HG03575 (cell line): Measurements from ENCODE around the gene LDLRAD4.

Experiments
- ATAC-seq: cut with Tn5 transposase; IDR thresholded peaks from one replicate; pipeline ENCODE4 v1.9.1; 2021; ENCODE audit not compliant: unreplicated experiment, insufficient number of reproducible peaks, low FRiP score; ENCODE audit errors: extremely low read depth

LDLRAD4 gene

DNA sequence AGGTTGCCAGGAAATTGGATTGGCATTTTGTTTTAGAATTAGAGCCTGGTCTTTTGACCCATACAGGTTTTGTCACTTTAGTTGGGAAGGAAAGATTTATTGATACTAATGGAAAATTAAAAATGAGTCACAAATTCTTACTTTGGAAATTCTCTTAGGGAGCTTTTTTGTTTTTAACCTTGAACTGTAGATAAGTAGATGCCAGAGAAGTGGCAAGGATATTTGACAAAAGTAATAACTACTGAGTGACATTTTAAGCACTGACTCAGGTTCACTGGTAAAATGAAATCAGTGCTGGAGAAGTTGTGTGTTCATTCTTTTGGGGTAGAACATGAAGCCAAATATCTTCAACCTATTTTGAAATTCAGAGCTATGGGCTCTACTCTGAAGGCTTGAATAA lies 56.5 kb downstream of the LDLRAD4 start:
- no peak for ATAC-seq

DNA sequence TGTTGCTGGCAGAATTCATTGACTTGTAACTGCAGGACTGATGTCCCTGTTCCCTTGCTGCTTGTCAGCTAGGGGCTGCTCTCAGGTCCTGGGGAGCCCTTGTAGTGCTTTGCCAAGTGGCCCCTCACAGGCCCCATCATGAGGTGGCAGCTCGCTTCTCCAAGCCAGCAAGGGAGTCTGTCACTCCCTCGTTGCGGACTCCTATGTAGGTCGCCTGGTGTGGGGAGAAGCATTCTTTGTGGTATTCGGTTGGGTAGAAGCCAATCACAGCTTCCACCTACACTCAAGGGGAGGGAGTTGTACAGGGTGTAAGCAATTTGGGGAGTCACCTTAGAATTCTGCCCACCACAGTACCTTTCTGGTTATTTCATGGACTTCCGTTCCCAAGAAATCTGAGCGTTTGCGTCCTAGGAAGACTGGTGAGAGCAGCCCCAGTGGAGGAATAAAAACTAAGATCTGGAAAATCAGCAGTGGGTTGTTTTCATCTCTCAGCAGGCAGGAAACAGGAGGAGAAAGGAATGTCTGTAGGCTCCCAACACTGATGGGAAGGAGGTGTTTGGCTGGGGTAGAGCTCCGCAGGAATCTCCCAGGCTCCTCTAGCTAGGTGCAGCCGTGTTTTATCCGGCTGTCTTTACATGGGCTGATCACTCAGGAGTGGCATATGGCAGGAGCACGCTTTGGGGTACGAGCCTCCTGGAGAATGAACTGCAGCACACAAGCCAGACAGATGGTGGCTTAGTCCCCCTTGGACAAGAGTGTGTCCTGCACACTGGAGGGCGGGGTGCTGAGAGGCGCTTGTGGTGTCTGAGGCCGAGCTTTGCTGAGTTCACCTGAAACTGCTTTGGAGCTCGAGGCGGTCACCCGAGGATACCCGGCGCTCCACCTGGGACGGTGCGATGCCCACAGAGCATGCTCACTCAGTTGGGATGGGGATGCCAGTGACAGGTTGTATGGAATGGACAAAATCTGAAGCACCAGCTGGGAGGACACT lies 58.3 kb downstream of the LDLRAD4 start:
- no peak for ATAC-seq

DNA sequence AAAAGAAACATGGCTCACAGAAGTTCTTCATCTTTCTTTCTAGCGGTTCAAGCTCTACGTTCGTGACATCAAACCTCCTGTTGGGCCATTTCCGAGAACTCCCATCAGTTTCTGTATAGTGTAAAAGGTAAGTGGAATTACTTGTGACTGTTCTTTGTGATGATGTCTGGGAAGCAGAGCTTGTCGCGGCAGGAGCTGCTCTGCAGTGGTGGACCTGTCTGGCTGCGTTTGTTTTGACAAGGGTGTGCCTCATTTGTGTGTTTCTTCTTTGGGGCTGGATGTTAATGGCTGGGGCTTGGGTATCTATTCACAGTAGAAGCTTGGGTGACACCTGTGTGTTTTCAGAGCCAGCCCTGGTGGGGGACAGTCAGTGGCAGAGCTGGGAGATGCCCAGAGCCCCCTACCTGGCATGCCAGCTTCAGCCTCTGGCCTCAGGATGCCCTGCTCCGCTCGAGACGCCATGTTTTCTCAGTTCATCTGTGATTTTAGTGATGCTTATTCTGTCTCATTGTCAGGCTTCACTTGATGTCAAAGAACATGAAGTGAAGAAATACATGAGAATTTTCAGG lies 59.6 kb downstream of the LDLRAD4 start:
- ATAC-seq, result no peak

DNA sequence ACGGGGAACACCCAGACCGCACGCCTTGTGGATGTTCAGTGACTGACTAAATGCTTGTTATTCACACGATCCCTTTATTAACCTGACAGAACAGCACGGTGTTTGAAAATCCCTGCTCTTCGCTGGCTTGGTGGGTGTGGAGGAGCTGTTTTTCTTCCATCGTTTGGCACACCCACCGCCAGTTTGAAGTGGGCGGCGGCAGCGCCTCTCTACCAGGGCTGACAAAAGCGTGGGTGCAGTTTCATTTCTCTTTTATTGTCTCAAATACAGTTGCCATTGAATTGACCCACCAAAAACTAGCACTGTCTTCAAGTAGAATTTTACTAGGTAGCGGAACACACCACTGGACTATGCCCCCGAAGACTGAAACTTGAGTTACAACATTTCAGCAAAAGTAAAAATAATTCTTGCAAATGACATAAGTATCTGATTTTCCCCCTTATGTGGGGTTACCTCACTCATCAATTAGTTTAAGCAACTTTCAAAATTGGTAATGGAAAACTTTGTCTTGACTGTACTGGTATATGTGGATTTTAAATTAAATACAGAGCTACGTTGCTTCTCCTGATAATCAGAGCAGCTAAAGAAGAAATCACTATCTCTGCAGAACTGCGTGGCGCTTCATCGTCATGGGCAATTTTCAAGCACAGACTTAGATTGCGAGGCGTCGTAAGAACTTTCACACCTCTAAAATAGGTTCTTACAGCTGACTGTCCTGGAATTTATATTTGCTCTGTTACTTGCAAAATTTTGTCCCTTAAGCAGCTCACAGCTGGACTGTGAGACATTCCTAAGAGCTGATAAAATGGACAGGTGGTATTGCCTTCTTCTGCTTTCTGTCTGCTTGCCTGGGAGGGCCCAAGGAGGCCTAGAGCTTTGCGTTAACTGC lies 60.9 kb downstream of the LDLRAD4 start:
- ATAC-seq, result no peak

DNA sequence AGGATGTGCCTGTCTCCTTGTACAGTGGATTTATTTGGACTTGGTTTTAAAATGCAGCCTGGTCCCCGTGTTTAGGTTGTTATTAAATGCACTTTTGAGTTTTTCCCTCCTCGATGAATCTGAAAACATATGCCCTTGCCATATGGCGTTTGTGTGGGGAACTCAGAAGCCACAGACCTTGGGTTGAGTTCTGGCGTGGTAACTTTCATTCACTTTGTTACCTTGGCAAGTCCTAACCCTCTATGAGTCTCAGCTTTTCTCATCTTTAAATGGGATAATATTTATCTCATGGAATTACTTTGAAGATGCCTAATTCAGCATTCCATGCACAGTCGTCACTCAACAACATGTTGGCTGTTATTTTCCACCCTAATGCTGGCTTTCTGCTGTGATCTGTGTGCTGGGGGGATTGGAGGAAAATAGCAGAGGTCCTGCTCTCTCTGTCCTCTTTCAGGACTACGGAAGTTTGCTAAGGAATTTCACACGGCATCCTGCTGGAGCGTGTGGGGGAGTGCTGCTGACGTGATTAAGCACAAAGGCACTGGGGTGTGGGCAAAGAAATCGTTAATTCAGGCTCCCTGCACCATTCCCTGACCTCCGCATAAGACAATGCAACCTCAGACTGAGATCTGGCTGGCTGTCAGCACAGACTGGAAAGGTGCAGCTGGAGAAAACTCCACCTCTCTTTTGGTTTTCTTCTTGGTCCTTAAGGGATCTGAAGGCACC lies 61.7 kb downstream of the LDLRAD4 start:
- no peak for ATAC-seq

DNA sequence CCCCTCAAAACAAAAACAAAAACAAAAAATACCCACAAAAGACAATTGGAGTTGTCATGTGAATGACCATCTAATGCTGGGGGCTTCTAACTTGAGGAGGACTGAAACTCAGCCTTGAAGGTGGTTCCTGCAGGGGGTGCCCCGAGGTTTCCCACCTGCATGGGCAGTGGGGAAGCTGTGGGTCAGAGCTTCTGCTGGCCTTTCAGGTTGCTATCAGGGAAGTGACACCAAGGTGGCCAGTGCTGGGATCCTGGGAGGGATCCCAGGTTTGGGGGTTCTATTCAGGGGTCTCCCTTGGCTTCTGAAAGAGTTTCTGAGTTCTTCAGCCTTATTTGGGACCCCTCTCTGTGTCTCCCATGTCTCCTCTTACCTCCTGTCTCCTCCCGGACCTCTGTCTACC lies 62.8 kb downstream of the LDLRAD4 start:
- ATAC-seq, result no peak

DNA sequence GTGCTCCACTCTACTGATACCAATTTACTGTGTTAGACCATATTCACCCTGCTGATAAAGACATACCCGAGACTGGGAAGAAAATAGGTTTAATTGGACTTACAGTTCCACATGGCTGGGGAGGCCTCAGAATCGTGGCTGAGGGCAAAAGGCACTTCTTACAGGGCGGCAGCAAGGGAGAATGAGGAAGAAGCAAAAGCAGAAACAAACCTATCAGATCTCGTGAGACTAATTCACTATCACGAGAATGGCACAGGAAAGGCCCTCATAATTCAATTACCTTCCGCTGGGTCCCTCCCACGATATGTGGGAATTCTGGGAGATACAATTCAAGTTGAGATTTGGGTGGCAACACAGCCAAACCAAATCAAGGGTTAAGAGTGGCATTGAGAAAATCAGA lies 65.2 kb downstream of the LDLRAD4 start:
- ATAC-seq, result no peak

DNA sequence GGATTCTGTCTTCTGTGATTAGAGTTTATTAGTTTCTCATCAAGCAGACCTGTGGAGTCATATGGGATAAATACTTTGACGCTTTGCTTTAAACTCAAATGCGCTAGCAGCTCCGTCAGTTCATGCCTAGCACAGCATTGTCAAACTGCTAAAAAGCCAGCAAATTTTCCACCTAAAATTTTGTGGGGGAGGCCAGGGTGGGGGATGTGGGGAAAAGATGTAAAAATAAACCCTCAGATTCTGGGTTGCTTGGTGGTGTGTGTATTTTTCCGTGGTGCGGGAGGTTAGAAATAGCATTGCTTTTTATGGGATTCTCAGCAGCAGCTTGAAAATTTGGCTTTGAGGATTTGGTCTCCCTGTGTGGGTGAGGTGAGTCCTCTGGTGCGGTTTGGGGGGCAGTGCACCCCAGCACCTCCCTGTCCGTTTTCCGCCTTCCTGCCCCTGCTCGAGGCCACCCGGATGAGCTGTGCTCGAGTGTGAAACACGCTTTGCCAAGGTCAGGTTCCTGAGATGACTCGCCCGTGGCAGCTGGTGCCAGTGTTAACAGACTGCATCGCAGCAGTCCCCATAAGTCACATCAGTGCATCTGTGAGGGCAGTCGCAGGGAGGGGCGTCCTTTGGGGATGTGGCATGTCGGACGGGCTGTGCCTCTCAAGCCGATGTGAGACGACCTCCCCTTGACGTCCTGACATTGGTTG lies 65.9 kb downstream of the LDLRAD4 start:
- no peak for ATAC-seq

DNA sequence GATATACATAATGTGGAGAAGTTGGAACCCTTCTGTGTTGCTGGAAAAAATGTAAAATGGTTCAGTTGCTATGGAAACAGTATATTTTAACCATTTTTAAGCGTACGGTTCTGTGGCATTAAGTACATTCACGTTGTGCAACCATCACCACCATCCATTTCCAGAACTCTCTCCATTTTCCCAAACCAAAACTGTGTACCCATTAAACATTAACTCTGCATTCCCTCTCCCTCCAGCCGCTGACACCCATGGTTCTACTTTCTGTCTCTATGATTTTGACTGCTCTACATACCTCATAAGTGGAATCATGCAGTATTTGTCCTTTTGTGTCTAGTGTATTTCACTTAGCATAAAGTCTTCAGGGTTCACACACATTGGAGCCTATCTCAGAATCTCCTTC lies 67.3 kb downstream of the LDLRAD4 start:
- no peak for ATAC-seq

DNA sequence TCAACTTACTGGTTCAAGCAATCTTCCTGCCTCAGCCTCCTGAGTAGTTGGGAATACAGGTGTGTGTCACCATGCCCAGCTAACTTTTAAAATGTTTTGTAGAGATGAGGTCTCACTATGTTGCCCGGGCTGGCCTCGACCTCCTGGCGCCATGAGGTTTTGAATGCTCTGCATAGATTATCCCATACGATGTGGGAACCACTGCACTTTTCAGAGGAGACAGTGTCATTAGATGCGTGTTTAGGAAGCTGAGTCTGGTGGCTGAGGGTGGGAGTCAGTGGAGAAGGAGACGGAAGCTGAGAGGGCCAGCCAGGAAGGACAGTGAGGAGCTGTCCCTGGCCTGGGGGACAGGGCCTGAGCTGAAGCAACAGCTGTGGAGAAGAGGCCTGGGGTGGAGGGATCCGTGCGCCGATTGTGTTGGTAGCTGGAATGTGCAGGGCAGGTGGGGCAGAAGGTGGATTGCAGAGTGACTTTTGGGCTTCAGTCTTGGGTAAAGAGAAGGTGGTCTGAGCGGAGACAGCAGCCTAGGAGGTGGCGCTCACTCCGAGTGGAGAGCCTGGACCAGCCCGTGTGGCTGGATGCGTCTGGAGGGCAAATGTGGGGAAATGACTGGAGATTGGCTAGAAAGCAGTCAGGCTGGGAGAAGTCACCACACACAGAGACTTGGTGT lies 68.0 kb downstream of the LDLRAD4 start:
- ATAC-seq, result no peak

DNA sequence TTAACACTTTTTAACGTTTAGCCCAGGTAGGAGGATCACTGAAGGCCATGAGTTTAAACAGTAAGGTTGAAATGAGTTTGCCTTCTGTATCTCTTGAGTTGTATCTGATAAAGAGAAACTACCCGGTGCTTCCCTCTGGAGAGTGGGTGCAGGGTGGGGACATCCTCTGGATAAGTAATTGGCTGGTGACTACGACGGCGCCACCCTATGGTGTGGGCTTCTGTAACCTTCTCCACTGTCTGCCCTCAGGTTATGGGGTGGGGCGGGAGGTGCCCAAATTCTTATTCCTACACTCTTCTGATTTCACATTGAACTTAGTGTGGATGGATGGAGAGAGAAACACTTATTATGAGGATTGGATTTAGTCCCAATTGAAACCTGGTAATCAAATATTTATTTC lies 68.8 kb downstream of the LDLRAD4 start:
- ATAC-seq, result no peak

DNA sequence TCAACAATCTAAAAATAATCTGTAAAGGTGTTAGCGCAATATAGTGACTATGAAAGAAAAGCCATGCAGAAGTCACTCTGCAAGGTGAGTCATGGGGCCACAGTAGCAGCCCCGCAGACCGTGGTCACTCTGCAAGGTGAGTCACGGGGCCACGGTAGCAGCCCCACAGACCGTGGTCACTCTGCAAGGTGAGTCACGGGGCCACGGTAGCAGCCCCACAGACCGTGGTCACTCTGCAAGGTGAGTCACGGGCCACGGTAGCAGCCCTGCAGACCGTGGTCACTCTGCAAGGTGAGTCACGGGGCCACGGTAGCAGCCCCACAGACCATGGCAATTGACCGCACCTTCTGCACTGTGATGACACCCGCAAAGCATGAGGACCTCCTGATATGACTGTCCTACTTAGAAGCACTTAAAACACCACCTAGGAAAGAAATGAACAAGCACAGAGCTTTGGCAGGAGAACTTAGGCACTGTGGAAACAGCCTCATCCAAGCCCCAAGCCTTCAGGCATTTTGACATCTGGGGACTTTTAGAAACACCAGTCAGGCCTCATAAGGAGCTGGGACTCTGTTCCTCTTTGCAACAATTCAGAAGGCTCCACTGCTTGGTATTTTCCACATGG lies 70.1 kb downstream of the LDLRAD4 start:
- ATAC-seq, result no peak

DNA sequence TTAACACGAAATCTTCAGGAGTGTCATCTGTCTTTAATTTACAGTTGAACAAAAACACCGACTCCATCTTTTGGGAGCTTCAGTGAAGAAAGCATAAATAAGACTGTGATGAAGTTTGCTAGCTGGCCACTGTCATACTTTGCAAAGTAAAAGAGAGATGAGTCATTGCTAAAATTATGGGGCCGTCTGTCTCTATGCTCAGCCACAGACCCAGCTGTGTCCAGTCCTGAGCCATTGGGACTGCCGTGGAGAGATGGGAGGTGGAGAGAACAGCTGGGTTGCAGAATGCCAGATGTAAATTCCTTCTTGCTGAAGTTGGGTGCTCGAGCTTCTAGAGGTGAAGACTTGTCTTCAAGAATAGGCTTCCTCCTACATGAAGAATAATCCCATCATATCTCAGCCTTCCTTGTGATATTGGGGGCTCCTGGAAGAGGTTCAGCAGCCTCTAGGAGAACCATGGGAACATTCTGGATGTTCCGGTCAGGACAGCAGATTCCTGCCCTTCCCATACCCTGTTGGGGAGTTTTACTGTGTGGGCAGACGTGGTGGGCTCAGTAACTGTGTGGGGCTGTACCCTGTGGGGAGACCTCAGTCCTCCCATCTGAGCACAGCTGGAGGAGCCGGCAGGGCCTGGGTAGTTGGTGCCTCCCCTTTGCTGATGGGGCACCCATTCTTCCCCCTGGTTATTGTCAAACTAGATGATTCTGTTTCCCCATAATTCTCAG lies 71.1 kb downstream of the LDLRAD4 start:
- no peak for ATAC-seq

DNA sequence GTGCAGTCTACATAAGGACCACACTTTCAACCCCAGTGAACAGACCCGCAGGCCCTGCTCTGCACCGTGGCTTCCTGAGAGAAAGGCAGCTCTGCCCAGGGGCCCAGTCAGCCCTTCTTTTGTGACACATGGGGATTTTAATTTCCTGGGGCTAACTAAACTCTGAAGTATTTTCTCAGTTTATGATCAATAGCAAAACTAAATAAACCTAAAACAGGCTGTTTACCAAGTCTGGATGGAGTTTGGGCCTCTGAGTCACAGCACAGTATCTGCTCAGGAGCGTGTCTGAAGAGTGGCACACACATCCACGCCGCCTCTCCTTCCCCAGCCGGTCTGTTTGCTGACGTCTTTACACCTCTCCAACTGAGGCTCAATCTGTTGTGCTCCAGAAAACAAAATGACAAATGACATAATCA lies 72.3 kb downstream of the LDLRAD4 start:
- ATAC-seq, result no peak

DNA sequence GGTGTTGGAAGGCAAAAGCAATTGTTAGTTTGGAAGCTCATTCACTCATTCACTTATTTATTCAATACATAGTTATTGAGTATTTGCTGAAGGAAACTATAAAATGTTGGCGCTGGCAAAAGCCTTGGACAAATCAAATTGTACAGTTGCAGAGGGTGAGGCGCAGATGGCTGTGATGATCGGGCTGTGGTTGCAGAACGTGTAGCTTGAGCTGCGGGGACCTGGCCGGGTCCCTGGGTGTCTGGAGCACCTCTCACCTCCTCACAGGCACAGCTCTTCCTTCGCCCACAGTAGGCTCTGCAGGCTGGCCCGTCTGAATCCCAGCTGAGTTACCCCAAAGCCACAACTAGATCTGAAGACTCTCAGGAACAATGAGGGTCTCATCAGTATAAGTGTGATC lies 72.7 kb downstream of the LDLRAD4 start:
- ATAC-seq, result no peak

DNA sequence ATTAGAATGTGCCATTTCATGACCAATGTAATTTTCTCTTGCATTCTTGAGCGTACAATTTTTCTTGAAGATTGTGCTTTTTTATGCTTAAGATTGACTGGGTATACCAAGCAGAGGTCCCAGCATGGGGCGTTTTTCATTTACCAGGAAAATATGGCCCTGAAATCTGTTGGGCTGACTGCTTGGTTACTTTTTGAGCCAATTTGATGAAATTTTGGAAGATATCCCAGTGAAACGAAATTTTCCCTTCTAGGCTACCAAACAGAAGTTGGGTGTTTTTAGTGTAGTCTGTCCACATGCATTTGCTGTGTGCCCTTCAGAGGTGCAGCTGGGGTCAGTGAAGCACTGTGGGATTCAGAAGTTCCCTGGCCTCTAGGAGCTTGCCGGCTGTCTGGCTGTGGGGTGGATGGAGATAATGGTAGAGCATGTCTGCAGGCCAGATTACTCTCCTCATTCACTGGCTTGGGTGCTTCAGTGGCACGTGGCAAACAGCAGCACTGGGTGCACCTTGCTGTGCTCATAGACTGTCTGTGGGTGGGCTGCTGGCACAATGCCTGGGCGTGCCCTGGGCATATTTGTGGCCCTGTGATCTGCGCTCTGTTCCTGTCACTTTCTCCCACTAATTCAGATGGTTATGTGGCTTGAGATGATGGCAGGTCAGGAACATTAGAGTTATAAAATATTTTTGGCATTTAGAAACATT lies 73.3 kb downstream of the LDLRAD4 start:
- ATAC-seq, result no peak
